ENCODE data around the gene THOC3. TPM values are rescaled to one million over a fixed set of nuclear protein-coding genes. Genes with fewer than 3 reads are reported as not detected.
"Not testable (repeated sequence)": the region's sequence is repeated elsewhere in the genome, so short reads cannot be mapped to it uniquely, and the experiment has no call there.

THOC3 gene, protein sequence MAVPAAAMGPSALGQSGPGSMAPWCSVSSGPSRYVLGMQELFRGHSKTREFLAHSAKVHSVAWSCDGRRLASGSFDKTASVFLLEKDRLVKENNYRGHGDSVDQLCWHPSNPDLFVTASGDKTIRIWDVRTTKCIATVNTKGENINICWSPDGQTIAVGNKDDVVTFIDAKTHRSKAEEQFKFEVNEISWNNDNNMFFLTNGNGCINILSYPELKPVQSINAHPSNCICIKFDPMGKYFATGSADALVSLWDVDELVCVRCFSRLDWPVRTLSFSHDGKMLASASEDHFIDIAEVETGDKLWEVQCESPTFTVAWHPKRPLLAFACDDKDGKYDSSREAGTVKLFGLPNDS
- total RNA-seq = 10 to 100 TPM; 14.3 to 21.0 (median 16.9) TPM
- total RNA-seq (2013) = 65.5 TPM

DNA sequence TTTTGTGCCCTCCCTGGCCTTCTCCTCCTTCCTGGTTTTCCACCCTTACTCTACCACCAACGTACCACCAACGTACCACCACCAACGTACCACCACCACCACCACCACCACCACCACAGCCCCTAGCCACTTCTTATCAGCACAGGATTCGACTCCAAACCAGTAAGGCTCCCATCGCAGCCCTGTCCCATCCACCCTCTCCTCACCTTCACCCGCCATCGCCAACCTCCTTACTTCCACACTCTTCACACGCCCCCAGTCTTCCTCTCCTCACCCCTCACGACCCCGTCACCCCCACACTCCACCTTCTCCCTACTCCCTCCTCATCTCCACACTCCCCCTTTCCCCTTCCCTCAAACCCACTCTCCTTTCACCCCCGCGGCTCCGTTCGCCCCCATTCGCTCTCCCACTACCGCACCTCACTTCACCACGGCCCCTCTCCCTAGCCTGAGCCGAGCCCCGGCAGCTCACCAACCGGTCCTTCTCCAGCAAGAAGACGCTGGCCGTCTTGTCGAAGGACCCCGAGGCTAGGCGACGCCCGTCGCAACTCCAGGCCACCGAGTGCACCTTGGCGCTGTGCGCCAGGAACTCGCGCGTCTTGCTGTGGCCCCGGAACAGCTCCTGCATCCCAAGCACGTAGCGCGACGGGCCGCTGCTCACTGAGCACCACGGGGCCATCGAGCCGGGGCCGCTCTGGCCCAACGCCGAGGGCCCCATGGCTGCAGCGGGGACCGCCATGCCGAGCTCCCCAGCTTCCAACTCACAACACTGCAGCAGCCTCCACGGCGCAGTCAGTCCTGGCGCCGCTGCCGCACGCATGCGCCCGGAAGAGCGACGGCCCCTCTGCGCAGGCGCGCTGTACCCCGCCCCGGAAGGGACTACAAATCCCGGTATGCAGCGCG lies at the start of gene THOC3:
Gene THOC3, minus strand, starts transcription at position 845 of the 902 bp plus-strand sequence. Its CDS starts 107 bp downstream, at position 738.
- H3K36me3 Mint-ChIP-seq; H3K36me3 ChIP-seq (ENCODE audit: control insufficient read depth, insufficient read depth, low read length); H3K4me1 ChIP-seq (ENCODE audit: control insufficient read depth, insufficient read depth, low read length); H3K9me3 Mint-ChIP-seq; H3K27me3 Mint-ChIP-seq (ENCODE audit: low read depth in 2 of 2); intact Hi-C loops (cut with micrococcal nuclease); H3K27me3 ChIP-seq (ENCODE audit: control insufficient read depth, insufficient read depth, low read length); H3K9me3 ChIP-seq (ENCODE audit: control insufficient read depth, insufficient read depth, low read length); H3K27ac ChIP-seq (ENCODE audit: low read length); H3K4me1 Mint-ChIP-seq: not testable (repeated sequence)
- ATAC-seq (peak; percentile 99 to 100 (median 99)), DNase-seq (peak; percentile 67 to 93)
- peak within 1 kb of the TSS in 1 of 2 donors; percentile 80 for H3K27ac Mint-ChIP-seq
- H3K4me3 Mint-ChIP-seq = peak within 1 kb of the TSS; percentile 88
- under 1% methylated on average over 37 of the region's 67 CpGs for WGBS (ENCODE audit: insufficient coverage)
- H3K4me3 ChIP-seq (ENCODE audit: low read length) = peak within 1 kb of the TSS; percentile 53

- H3K4me1 ChIP-seq (ENCODE audit: control insufficient read depth, insufficient read depth, low read length); H3K4me3 ChIP-seq (ENCODE audit: low read length); H3K36me3 ChIP-seq (ENCODE audit: control insufficient read depth, insufficient read depth, low read length); H3K9me3 Mint-ChIP-seq; H3K36me3 Mint-ChIP-seq; H3K27ac ChIP-seq (ENCODE audit: low read length); intact Hi-C loops (cut with micrococcal nuclease); H3K4me1 Mint-ChIP-seq; H3K4me3 Mint-ChIP-seq; H3K27ac Mint-ChIP-seq; H3K27me3 Mint-ChIP-seq (ENCODE audit: low read depth in 2 of 2); H3K27me3 ChIP-seq (ENCODE audit: control insufficient read depth, insufficient read depth, low read length); H3K9me3 ChIP-seq (ENCODE audit: control insufficient read depth, insufficient read depth, low read length); DNase-seq: not testable (repeated sequence)
- ATAC-seq = peak in 1 of 3 donors; percentile 53
- WGBS (ENCODE audit: insufficient coverage) = no CpG with 5 or more reads among the region's 4 CpGs
Observed at GRCh38 chr5:176017324-176017723, 49.2 kb upstream of the THOC3 start.

DNA sequence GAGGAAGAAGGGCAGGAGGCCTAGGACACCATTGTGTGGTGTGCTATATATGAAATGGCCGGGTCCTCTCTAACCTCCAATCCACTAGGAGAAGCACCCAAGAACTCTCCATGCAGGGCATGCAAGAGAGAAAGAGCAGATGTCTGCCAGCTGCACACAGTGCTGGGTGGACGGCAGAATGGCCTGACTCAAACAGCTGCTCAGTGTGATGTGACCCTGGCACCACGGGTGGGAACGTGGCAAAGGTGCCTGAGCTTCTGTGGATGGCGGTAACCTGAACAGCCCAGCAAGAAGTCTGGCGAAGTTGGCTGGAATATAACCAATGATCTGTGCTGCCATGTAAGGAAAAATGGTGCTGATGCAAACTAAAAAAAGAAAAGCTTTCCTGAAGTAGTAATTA lies 46.2 kb upstream of the THOC3 start:
- H3K9me3 Mint-ChIP-seq; DNase-seq; H3K36me3 ChIP-seq (ENCODE audit: control insufficient read depth, insufficient read depth, low read length); H3K4me1 ChIP-seq (ENCODE audit: control insufficient read depth, insufficient read depth, low read length); intact Hi-C loops (cut with micrococcal nuclease); ATAC-seq; H3K4me1 Mint-ChIP-seq; H3K9me3 ChIP-seq (ENCODE audit: control insufficient read depth, insufficient read depth, low read length); H3K4me3 ChIP-seq (ENCODE audit: low read length); H3K36me3 Mint-ChIP-seq; H3K27ac ChIP-seq (ENCODE audit: low read length); H3K4me3 Mint-ChIP-seq; H3K27me3 ChIP-seq (ENCODE audit: control insufficient read depth, insufficient read depth, low read length); H3K27me3 Mint-ChIP-seq (ENCODE audit: low read depth in 2 of 2); H3K27ac Mint-ChIP-seq: not testable (repeated sequence)
- 100% methylated on average over 3 of the region's 6 CpGs for WGBS (ENCODE audit: insufficient coverage)

DNA sequence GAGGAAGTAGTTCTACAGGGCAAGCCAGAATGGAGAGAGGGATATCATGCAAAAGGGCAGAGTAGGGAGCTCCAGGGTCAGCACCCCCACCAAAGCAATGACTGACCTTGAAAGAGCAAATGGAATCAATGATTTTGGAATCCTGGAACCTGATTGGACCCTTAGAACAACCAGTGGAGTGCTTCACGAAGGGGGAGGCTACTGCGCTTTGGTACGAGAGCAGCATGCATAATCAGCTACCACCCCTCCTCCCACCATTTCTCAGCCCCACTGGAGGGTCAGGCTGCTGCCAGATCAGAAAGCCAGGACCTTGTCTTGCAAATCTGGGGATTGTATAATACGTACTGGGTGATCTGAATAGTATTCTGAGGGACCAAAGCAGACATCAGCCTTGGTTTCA lies 43.0 kb upstream of the THOC3 start:
- H3K9me3 ChIP-seq (ENCODE audit: control insufficient read depth, insufficient read depth, low read length); H3K27ac Mint-ChIP-seq; H3K27me3 ChIP-seq (ENCODE audit: control insufficient read depth, insufficient read depth, low read length); H3K9me3 Mint-ChIP-seq; H3K36me3 ChIP-seq (ENCODE audit: control insufficient read depth, insufficient read depth, low read length); H3K4me3 ChIP-seq (ENCODE audit: low read length); H3K27ac ChIP-seq (ENCODE audit: low read length); intact Hi-C loops (cut with micrococcal nuclease); H3K27me3 Mint-ChIP-seq (ENCODE audit: low read depth in 2 of 2); DNase-seq; H3K4me1 ChIP-seq (ENCODE audit: control insufficient read depth, insufficient read depth, low read length); ATAC-seq; H3K36me3 Mint-ChIP-seq; H3K4me3 Mint-ChIP-seq: not testable (repeated sequence)
- WGBS (ENCODE audit: insufficient coverage) = 100% methylated on average over 1 of the region's 4 CpGs
- peaks cover 10% of the 10 kb centered on the region in 2 donors for H3K4me1 Mint-ChIP-seq

DNA sequence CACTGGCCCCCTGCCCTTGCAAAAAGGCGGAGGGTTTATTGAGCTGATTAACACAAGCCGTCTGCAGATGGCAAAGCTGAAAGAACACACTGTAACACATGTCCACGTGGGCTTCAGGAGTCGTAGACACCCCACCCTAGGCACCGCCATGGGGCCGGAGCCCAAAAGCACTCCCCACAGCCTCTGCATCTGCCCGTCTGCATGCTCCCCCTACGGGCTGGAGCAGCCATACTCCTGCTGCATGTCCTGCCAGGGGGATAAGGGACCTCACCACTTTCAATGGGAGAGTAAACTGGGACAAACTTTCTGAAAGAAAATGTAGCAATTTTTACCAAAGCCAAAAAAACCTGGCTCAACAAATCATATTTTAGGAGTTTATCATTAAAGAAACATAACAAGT lies 42.1 kb upstream of the THOC3 start:
- H3K4me1 Mint-ChIP-seq = peaks cover 10% of the 10 kb centered on the region in 2 donors
- H3K27ac ChIP-seq (ENCODE audit: low read length); H3K9me3 ChIP-seq (ENCODE audit: control insufficient read depth, insufficient read depth, low read length); H3K27me3 ChIP-seq (ENCODE audit: control insufficient read depth, insufficient read depth, low read length); H3K4me3 ChIP-seq (ENCODE audit: low read length); ATAC-seq; H3K36me3 ChIP-seq (ENCODE audit: control insufficient read depth, insufficient read depth, low read length); H3K4me3 Mint-ChIP-seq; H3K9me3 Mint-ChIP-seq; H3K27ac Mint-ChIP-seq; H3K36me3 Mint-ChIP-seq; intact Hi-C loops (cut with micrococcal nuclease); H3K4me1 ChIP-seq (ENCODE audit: control insufficient read depth, insufficient read depth, low read length); H3K27me3 Mint-ChIP-seq (ENCODE audit: low read depth in 2 of 2): not testable (repeated sequence)
- WGBS (ENCODE audit: insufficient coverage) = 83% methylated on average over 4 of the region's 8 CpGs
- DNase-seq = peak in 1 of 2 donors; percentile 0

- peak in 1 of 2 donors; percentile 1 for DNase-seq
- no CpG with 5 or more reads among the region's 4 CpGs for WGBS (ENCODE audit: insufficient coverage)
Observed at GRCh38 chr5:176007220-176007619, 39.1 kb upstream of the THOC3 start.

DNA sequence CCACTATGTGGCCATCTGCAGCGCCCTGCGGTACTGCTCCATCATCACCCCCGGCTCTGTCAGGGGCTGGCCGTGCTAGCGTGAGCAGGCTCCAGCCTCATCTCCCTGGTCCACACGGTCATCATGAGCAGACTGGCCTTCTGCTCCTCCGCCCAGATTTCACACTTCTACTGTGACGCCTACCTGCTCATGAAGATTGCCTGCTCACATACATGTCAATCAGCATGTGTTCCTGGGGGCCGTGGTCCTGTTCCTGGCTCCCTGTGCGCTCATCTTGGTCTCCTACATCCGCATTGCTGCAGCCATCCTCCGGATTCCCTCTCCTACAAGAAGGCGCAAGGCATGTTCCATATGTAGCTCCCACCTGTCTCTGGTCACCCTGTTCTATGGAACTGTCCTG lies 38.7 kb upstream of the THOC3 start:
- H3K36me3 Mint-ChIP-seq; H3K9me3 Mint-ChIP-seq; H3K27me3 Mint-ChIP-seq (ENCODE audit: low read depth in 2 of 2); H3K27ac ChIP-seq (ENCODE audit: low read length); H3K36me3 ChIP-seq (ENCODE audit: control insufficient read depth, insufficient read depth, low read length); H3K27me3 ChIP-seq (ENCODE audit: control insufficient read depth, insufficient read depth, low read length); H3K4me1 ChIP-seq (ENCODE audit: control insufficient read depth, insufficient read depth, low read length); H3K4me3 ChIP-seq (ENCODE audit: low read length); ATAC-seq; intact Hi-C loops (cut with micrococcal nuclease); H3K9me3 ChIP-seq (ENCODE audit: control insufficient read depth, insufficient read depth, low read length): not testable (repeated sequence)
- Mint-ChIP-seq H3K27ac (peak overlapping the region; percentile 48 to 59), H3K4me1 (peaks cover 10% of the 10 kb centered on the region in 2 donors), H3K4me3 (peak overlapping the region; percentile 78)
- 95% methylated on average over 9 of the region's 13 CpGs for WGBS (ENCODE audit: insufficient coverage)
- peak in 1 of 2 donors; percentile 1 for DNase-seq

More at GRCh38 chr5:176007220-176007619, 39.1 kb upstream of the THOC3 start:
- H3K9me3 Mint-ChIP-seq; H3K27ac ChIP-seq (ENCODE audit: low read length); H3K27me3 Mint-ChIP-seq (ENCODE audit: low read depth in 2 of 2); intact Hi-C loops (cut with micrococcal nuclease); H3K27me3 ChIP-seq (ENCODE audit: control insufficient read depth, insufficient read depth, low read length); H3K9me3 ChIP-seq (ENCODE audit: control insufficient read depth, insufficient read depth, low read length); H3K4me3 ChIP-seq (ENCODE audit: low read length); H3K36me3 ChIP-seq (ENCODE audit: control insufficient read depth, insufficient read depth, low read length); H3K4me1 ChIP-seq (ENCODE audit: control insufficient read depth, insufficient read depth, low read length); H3K36me3 Mint-ChIP-seq: not testable (repeated sequence)
- H3K27ac Mint-ChIP-seq = peak overlapping the region; percentile 48 to 59
- peaks cover 10% of the 10 kb centered on the region in 2 donors for H3K4me1 Mint-ChIP-seq
- H3K4me3 Mint-ChIP-seq = peak overlapping the region; percentile 78
- peak in 1 of 3 donors; percentile 67 for ATAC-seq

Measured in natural killer cell (primary cell).